Hepatocyte (in vitro differentiated cells): ENCODE measurements around the gene PRICKLE3.

ENCODE experiments used
- EZH2 ChIP-seq: fragments of 200-600 bp; sonication (generic); IDR thresholded peaks from 2 replicates; pipeline ENCODE4 v1.6.1; 2016; ENCODE audit warnings: antibody characterized with exemption, mild to moderate bottlenecking, borderline replicate concordance
- EZH2phosphoT487 ChIP-seq: fragments of 200-600 bp; sonication (generic); IDR thresholded peaks from one replicate; pipeline ENCODE4 v1.6.1; 2018; ENCODE audit warnings: antibody characterized with exemption, mild to moderate bottlenecking, low read depth, moderate library complexity; ENCODE audit not compliant: unreplicated experiment, severe bottlenecking
- TF ChIP-seq, protein P1 (sequence below): fragments of 200-600 bp; sonication (generic); IDR thresholded peaks from 2 replicates; pipeline ENCODE4 v1.5.1; 2016; ENCODE audit warnings: antibody characterized with exemption, mild to moderate bottlenecking; ENCODE audit not compliant: poor library complexity

- TF ChIP-seq, protein P1, sequence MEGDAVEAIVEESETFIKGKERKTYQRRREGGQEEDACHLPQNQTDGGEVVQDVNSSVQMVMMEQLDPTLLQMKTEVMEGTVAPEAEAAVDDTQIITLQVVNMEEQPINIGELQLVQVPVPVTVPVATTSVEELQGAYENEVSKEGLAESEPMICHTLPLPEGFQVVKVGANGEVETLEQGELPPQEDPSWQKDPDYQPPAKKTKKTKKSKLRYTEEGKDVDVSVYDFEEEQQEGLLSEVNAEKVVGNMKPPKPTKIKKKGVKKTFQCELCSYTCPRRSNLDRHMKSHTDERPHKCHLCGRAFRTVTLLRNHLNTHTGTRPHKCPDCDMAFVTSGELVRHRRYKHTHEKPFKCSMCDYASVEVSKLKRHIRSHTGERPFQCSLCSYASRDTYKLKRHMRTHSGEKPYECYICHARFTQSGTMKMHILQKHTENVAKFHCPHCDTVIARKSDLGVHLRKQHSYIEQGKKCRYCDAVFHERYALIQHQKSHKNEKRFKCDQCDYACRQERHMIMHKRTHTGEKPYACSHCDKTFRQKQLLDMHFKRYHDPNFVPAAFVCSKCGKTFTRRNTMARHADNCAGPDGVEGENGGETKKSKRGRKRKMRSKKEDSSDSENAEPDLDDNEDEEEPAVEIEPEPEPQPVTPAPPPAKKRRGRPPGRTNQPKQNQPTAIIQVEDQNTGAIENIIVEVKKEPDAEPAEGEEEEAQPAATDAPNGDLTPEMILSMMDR = no peak
- no peak for TF ChIP-seq EZH2
- TF ChIP-seq EZH2phosphoT487 = no peak
These were observed 2.4 kb upstream of the PRICKLE3 start for GRCh38 chrX:49188468-49189076.
